Erythroblast (primary cell): ENCODE data around the gene ACP1.

Experiments
- GATA1 ChIP-seq: IDR thresholded peaks from 2 replicates; pipeline ENCODE4 v1.6.1; 2011; ENCODE audit warnings: low read depth, mild to moderate bottlenecking, control low read depth, low read length, moderate library complexity
- POLR2A ChIP-seq: IDR thresholded peaks from 2 replicates; pipeline ENCODE4 v1.6.1; 2011; ENCODE audit warnings: mild to moderate bottlenecking, low read length

GRCh38 chr2:223971-224760 lies 40.6 kb upstream of the ACP1 start:
- TF ChIP-seq POLR2A = no peak
- TF ChIP-seq GATA1 = no peak
